IPS-11a (cell line): ENCODE results near the gene NDUFA11.

Experiments used
- H3K4me3 ChIP-seq: one replicate; pipeline ENCODE4 v1.5.1; 2013; ENCODE audit warnings: low read depth, low read length, control low read depth

The NDUFA11 gene

GRCh38 chr19:5910638-5910907 lies 7.0 kb upstream of the NDUFA11 start:
- no peak overlapping the region for H3K4me3 ChIP-seq

GRCh38 chr19:5908773-5909442 lies 5.3 kb upstream of the NDUFA11 start:
- no peak overlapping the region for H3K4me3 ChIP-seq

GRCh38 chr19:5907241-5907640 lies 3.7 kb upstream of the NDUFA11 start:
- no peak overlapping the region for H3K4me3 ChIP-seq

GRCh38 chr19:5905114-5905778 lies 1.7 kb upstream of the NDUFA11 start:
- H3K4me3 ChIP-seq, result peak overlapping the region; percentile 72

- H3K4me3 ChIP-seq, result peak within 1 kb of the TSS; percentile 99
Measured at GRCh38 chr19:5904352-5905113, 943 bp upstream of the NDUFA11 start, which contains the start of gene VMAC. Gene VMAC, plus strand, starts transcription at chr19:5904872. Its CDS starts 19 bp downstream, at chr19:5904891.

- peak overlapping the region; percentile 99 for H3K4me3 ChIP-seq
Measured at GRCh38 chr19:5903056-5903623, 450 bp downstream of the NDUFA11 start.

GRCh38 chr19:5900976-5901375 lies 2.6 kb downstream of the NDUFA11 start:
- no peak overlapping the region for H3K4me3 ChIP-seq

- no peak overlapping the region for H3K4me3 ChIP-seq
Measured at GRCh38 chr19:5899728-5900526, 3.7 kb downstream of the NDUFA11 start.

- no peak overlapping the region for H3K4me3 ChIP-seq
Measured at GRCh38 chr19:5897189-5897969, 6.2 kb downstream of the NDUFA11 start.

- no peak overlapping the region for H3K4me3 ChIP-seq
Measured at GRCh38 chr19:5896365-5897076, 7.1 kb downstream of the NDUFA11 start.

GRCh38 chr19:5895890-5896289 lies 7.7 kb downstream of the NDUFA11 start:
- no peak overlapping the region for H3K4me3 ChIP-seq

GRCh38 chr19:5895409-5895808 lies 8.2 kb downstream of the NDUFA11 start:
- no peak overlapping the region for H3K4me3 ChIP-seq

- no peak overlapping the region for H3K4me3 ChIP-seq
Measured at GRCh38 chr19:5894704-5895349, 8.8 kb downstream of the NDUFA11 start.

- no peak overlapping the region for H3K4me3 ChIP-seq
Measured at GRCh38 chr19:5893907-5894703, 9.5 kb downstream of the NDUFA11 start.

- no peak overlapping the region for H3K4me3 ChIP-seq
Measured at GRCh38 chr19:5893296-5893903, 10.2 kb downstream of the NDUFA11 start.

GRCh38 chr19:5892772-5893275 lies 10.8 kb downstream of the NDUFA11 start:
- H3K4me3 ChIP-seq, result no peak overlapping the region

GRCh38 chr19:5891938-5892771 lies 11.4 kb downstream of the NDUFA11 start:
- H3K4me3 ChIP-seq, result no peak overlapping the region
